SU-DHL-6 (cell line): ENCODE measurements around the gene UNC5A.

Experiments
- H2AFZ ChIP-seq: fragments of 200-600 bp; sonication (generic); 2 replicates; pipeline ENCODE4 v1.6.1; 2014; ENCODE audit warnings: low read depth, mild to moderate bottlenecking, moderate library complexity, mixed read lengths, antibody characterized with exemption, low read length; ENCODE audit not compliant: severe bottlenecking
- H3F3A ChIP-seq: fragments of 200-600 bp; shearing (Covaris generic); 2 replicates; pipeline ENCODE4 v1.6.0; 2016; ENCODE audit warnings: antibody characterized with exemption, mild to moderate bottlenecking; ENCODE audit not compliant: insufficient read depth
- H3K27ac ChIP-seq: fragments of 200-600 bp; sonication (generic); 2 replicates; pipeline ENCODE4 v1.5.1; 2016; ENCODE audit warnings: low read depth, mild to moderate bottlenecking, low read length, moderate library complexity, mixed read lengths
- H3K27me3 ChIP-seq: fragments of 200-600 bp; sonication (generic), shearing (Covaris generic); 2 replicates; pipeline ENCODE4 v1.6.0; 2014; ENCODE audit warnings: mild to moderate bottlenecking, low read length
- H3K36me3 ChIP-seq: fragments of 200-600 bp; sonication (generic); 2 replicates; pipeline ENCODE4 v1.6.1; 2014; ENCODE audit warnings: mild to moderate bottlenecking, low read length, mixed read lengths
- H3K4me2 ChIP-seq: fragments of 300-600, 200-600 bp; shearing (Covaris generic), sonication (generic); 2 replicates; pipeline ENCODE4 v1.6.0; 2014; ENCODE audit warnings: low read length, low read depth, mild to moderate bottlenecking; ENCODE audit not compliant: poor library complexity, severe bottlenecking
- H3K4me3 ChIP-seq: fragments of 200-600 bp; sonication (generic); 2 replicates; pipeline ENCODE4 v1.5.1; 2014; ENCODE audit warnings: antibody characterized with exemption, low read length, mild to moderate bottlenecking, mixed read lengths; ENCODE audit not compliant: insufficient read depth, poor library complexity, severe bottlenecking
- H3K79me2 ChIP-seq: fragments of 200-600 bp; sonication (generic); 2 replicates; pipeline ENCODE4 v1.6.1; 2014; ENCODE audit warnings: mild to moderate bottlenecking, low read length, moderate library complexity; ENCODE audit not compliant: insufficient read depth
- H3K9ac ChIP-seq: fragments of 200-600 bp; sonication (generic); 2 replicates; pipeline ENCODE4 v1.7.0; 2014; ENCODE audit warnings: mild to moderate bottlenecking, low read length
- H3K9me2 ChIP-seq: fragments of 200-600 bp; sonication (generic); replicated peaks from 2 replicates; pipeline ENCODE4 v1.6.1; 2014; ENCODE audit warnings: low read length; ENCODE audit not compliant: insufficient read depth
- H3K9me3 ChIP-seq: fragments of 200-600 bp; sonication (generic); 2 replicates; pipeline ENCODE4 v1.6.1; 2014; ENCODE audit warnings: low read length, mixed read lengths; ENCODE audit not compliant: insufficient read depth
- H4K20me1 ChIP-seq: fragments of 200-600 bp; sonication (generic); 2 replicates; pipeline ENCODE4 v1.6.1; 2014; ENCODE audit warnings: low read depth, mild to moderate bottlenecking, antibody characterized with exemption, low read length, moderate library complexity, mixed read lengths
- CTCF ChIP-seq: fragments of 200-600 bp; sonication (generic); IDR thresholded peaks from one replicate; pipeline ENCODE4 v1.5.1; 2017; ENCODE audit warnings: antibody characterized with exemption, mild to moderate bottlenecking, low read length, moderate library complexity; ENCODE audit not compliant: insufficient read depth, poor library complexity, severe bottlenecking
- EZH2phosphoT487 ChIP-seq: fragments of 200-600 bp; sonication (generic), shearing (Covaris generic); conservative IDR thresholded peaks from 2 replicates; pipeline ENCODE4 v1.6.1; 2018; ENCODE audit warnings: mild to moderate bottlenecking, antibody characterized with exemption, low read length, moderate library complexity, mixed read lengths

UNC5A gene

GRCh38 chr5:176768174-176768970 is 42.0 kb upstream of the UNC5A start:
- H4K20me1 ChIP-seq, result no peaks in the 10 kb centered on the region
- no peak overlapping the region for H3K27ac ChIP-seq
- no peaks in the 10 kb centered on the region for H3F3A ChIP-seq
- no peak overlapping the region for H3K4me2 ChIP-seq
- H3K9me3 ChIP-seq, result no peaks in the 10 kb centered on the region
- no peaks in the 10 kb centered on the region for H3K79me2 ChIP-seq
- TF ChIP-seq CTCF (no peak), EZH2phosphoT487 (no peak)
- H3K9me2 ChIP-seq, result no peaks in the 10 kb centered on the region
- H3K36me3 ChIP-seq, result no peaks in the 10 kb centered on the region
- no peak overlapping the region for H3K9ac ChIP-seq
- H3K4me3 ChIP-seq, result no peak overlapping the region
- no peaks in the 10 kb centered on the region for H3K27me3 ChIP-seq
- no peak overlapping the region for H2AFZ ChIP-seq

GRCh38 chr5:176769911-176770310 is 40.4 kb upstream of the UNC5A start:
- Histone ChIP-seq H3K9ac (no peak overlapping the region), H3K27me3 (no peaks in the 10 kb centered on the region), H3K4me2 (no peak overlapping the region), H3K4me3 (no peak overlapping the region), H3K27ac (no peak overlapping the region), H3K36me3 (no peaks in the 10 kb centered on the region), H3K9me3 (no peaks in the 10 kb centered on the region), H3K9me2 (no peaks in the 10 kb centered on the region), H3F3A (no peaks in the 10 kb centered on the region), H4K20me1 (no peaks in the 10 kb centered on the region), H3K79me2 (no peaks in the 10 kb centered on the region), H2AFZ (no peak overlapping the region)
- no peak for TF ChIP-seq CTCF
- no peak for TF ChIP-seq EZH2phosphoT487

- Histone ChIP-seq H4K20me1 (no peaks in the 10 kb centered on the region), H2AFZ (no peak overlapping the region), H3K36me3 (no peaks in the 10 kb centered on the region), H3K4me3 (no peak overlapping the region), H3K9ac (no peak overlapping the region), H3K9me3 (no peaks in the 10 kb centered on the region), H3K27ac (no peak overlapping the region), H3K9me2 (no peaks in the 10 kb centered on the region), H3K4me2 (no peak overlapping the region), H3K27me3 (no peaks in the 10 kb centered on the region), H3F3A (no peaks in the 10 kb centered on the region), H3K79me2 (no peaks in the 10 kb centered on the region)
- TF ChIP-seq CTCF (no peak), EZH2phosphoT487 (no peak)
These were observed 39.9 kb upstream of the UNC5A start for GRCh38 chr5:176770431-176770830.
